ENCODE results near the gene NCOA7. TPM values are rescaled to one million over a fixed set of nuclear protein-coding genes. Genes with fewer than 3 reads are reported as not detected.
"Not testable (repeated sequence)": the region's sequence is repeated elsewhere in the genome, so short reads cannot be mapped to it uniquely, and the experiment has no call there.

NCOA7 gene
- total RNA-seq, 2 experiments from 2014 or later = 43.2 to 53.1 TPM

GRCh38 chr6:125872259-125872921, 81.6 kb downstream of the NCOA7 start:
- no peak for DNase-seq
- Mint-ChIP-seq H3K4me1 (no peaks in the 10 kb centered on the region), H3K27ac (no peak overlapping the region), H3K36me3 (ENCODE audit: low read depth) (peaks cover 13% of the 10 kb centered on the region), H3K4me3 (no peak overlapping the region), H3K27me3 (no peaks in the 10 kb centered on the region), H3K9me3 (no peaks in the 10 kb centered on the region)
- ChIA-PET CTCF (interaction anchor here (0.8 to 1.2 kb wide), 3 partner anchors 15 to 84 kb away, joined by 4 read pairs; partner anchors contain the start of gene HINT3), POLR2A (no interaction called here)

GRCh38 chr6:125882243-125882642, 91.5 kb downstream of the NCOA7 start:
- Mint-ChIP-seq H3K36me3 (ENCODE audit: low read depth) (peaks cover 42% of the 10 kb centered on the region), H3K27ac (no peak overlapping the region), H3K9me3 (no peaks in the 10 kb centered on the region), H3K4me1 (no peaks in the 10 kb centered on the region), H3K4me3 (no peak overlapping the region), H3K27me3 (no peaks in the 10 kb centered on the region)
- no peak for DNase-seq
- ChIA-PET POLR2A (no interaction called here), CTCF (no interaction called here)

GRCh38 chr6:125884634-125885371, 94.0 kb downstream of the NCOA7 start:
- peaks cover 48% of the 10 kb centered on the region for H3K36me3 Mint-ChIP-seq (ENCODE audit: low read depth)
- POLR2A ChIA-PET = no interaction called here

DNA sequence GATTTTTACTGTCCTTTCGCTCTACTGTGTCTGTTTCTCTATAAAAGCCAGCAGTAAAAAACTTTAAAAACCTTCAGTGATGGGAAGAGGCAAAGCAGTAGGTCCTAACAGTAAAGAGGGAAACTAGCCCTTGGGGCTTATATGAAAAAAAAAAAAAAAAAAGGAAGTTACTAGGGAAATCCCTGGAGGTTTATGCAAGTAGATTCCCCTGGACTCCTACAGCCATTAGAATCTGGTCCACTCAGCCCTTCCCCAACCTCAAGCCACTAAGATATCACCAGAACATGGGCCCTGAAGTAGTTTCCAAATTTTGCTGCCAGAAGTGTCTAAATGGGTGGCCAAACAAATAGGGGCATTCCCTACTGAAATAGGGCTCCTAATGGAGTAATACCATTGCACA, 95.3 kb downstream of the NCOA7 start:
- Mint-ChIP-seq H3K36me3 (ENCODE audit: low read depth) (peaks cover 51% of the 10 kb centered on the region), H3K4me1 (no peaks in the 10 kb centered on the region), H3K4me3 (no peak overlapping the region), H3K27me3 (no peaks in the 10 kb centered on the region), H3K9me3 (no peaks in the 10 kb centered on the region), H3K27ac (no peak overlapping the region)
- POLR2A ChIA-PET = no interaction called here
- no peak for DNase-seq
- CTCF ChIA-PET = no interaction called here

More at GRCh38 chr6:125884634-125885371, 94.0 kb downstream of the NCOA7 start:
- H3K4me1 Mint-ChIP-seq = no peaks in the 10 kb centered on the region
- H3K27ac Mint-ChIP-seq = no peak overlapping the region
- H3K4me3 Mint-ChIP-seq = no peak overlapping the region
- CTCF ChIA-PET = interaction anchor here (0.5 to 1.1 kb wide), 3 partner anchors 12 to 106 kb away, joined by 3 to 4 read pairs (median 3); no protein-coding TSS in a partner anchor
- H3K27me3 Mint-ChIP-seq = no peaks in the 10 kb centered on the region
- no peaks in the 10 kb centered on the region for H3K9me3 Mint-ChIP-seq
- no peak for DNase-seq

- ChIA-PET CTCF (no interaction called here), POLR2A (no interaction called here)
- H3K4me1 Mint-ChIP-seq = no peaks in the 10 kb centered on the region
- H3K36me3 Mint-ChIP-seq (ENCODE audit: low read depth) = peaks cover 49% of the 10 kb centered on the region
- DNase-seq = no peak
- H3K27me3 Mint-ChIP-seq = no peaks in the 10 kb centered on the region
- H3K4me3 Mint-ChIP-seq = no peak overlapping the region
- H3K9me3 Mint-ChIP-seq = no peaks in the 10 kb centered on the region
- peak overlapping the region; percentile 4 for H3K27ac Mint-ChIP-seq
Observed at GRCh38 chr6:125886914-125887313, 96.2 kb downstream of the NCOA7 start.

GRCh38 chr6:125887372-125887771, 96.6 kb downstream of the NCOA7 start:
- Mint-ChIP-seq H3K36me3 (ENCODE audit: low read depth) (peaks cover 45% of the 10 kb centered on the region), H3K9me3 (no peaks in the 10 kb centered on the region), H3K4me1 (no peaks in the 10 kb centered on the region), H3K27me3 (no peaks in the 10 kb centered on the region), H3K27ac (no peak overlapping the region), H3K4me3 (no peak overlapping the region)
- POLR2A ChIA-PET = no interaction called here
- CTCF ChIA-PET = no interaction called here
- no peak for DNase-seq

DNA sequence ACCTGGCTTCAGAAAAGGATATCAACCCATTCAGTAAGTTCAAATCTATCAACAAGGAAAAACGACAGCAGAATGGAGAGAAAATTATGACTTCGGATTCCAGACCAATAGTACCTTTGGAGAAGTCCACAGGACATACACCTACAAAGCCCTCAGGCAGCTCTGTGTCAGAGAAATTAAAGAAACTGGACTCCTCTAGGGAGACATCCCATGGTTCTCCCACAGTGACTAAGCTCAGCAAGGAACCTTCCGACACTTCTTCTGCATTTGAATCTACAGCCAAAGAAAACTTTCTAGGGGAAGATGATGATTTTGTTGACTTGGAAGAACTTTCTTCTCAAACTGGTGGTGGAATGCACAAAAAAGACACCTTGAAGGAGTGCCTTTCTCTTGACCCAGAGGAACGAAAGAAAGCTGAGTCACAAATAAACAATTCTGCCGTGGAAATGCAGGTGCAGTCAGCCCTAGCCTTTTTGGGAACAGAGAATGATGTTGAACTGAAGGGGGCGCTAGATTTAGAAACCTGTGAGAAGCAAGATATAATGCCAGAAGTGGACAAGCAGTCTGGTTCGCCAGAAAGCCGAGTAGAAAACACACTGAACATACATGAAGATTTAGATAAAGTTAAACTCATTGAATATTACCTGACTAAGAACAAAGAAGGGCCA, 98.4 kb downstream of the NCOA7 start:
- CTCF ChIA-PET = interaction anchor here (0.9 to 4.6 kb wide), 4 partner anchors 12 to 67 kb away, joined by 3 to 18 read pairs (median 6); partner anchors contain the start of gene HINT3
- Mint-ChIP-seq H3K27ac (no peak overlapping the region), H3K4me1 (no peaks in the 10 kb centered on the region), H3K36me3 (ENCODE audit: low read depth) (peaks cover 31% of the 10 kb centered on the region), H3K27me3 (no peaks in the 10 kb centered on the region), H3K4me3 (no peak overlapping the region), H3K9me3 (no peaks in the 10 kb centered on the region)
- POLR2A ChIA-PET = no interaction called here
- peak; percentile 22 for DNase-seq

DNA sequence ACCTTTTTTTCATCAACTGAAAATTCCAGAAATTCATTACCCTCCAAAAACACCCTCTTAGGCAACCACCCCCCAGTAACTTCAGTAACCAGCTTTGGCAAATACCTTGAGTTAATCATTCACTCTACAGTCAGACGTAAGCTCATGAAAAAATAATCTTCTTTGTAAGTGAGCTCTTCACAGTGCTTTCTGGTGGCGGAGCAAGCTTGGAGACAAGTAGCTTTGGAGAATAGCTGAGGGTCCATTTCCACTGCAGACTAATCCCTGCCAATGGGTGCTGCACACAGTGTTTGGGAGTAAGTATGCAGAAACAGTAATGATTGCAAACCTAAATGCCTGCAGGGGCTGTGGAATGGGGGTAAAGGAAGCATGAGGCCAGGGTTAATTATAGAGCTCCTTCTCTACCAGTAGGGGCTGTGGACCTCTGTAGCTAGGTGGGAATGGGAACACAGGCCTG, 109.0 kb downstream of the NCOA7 start:
- no peak for DNase-seq
- ChIA-PET CTCF (interaction anchor here (0.8 to 4.5 kb wide), 2 partner anchors 57 to 88 kb away, joined by 3 to 18 read pairs; partner anchors contain the start of gene HINT3), POLR2A (no interaction called here)
- H3K4me3 Mint-ChIP-seq = no peak overlapping the region
- H3K27ac Mint-ChIP-seq = no peak overlapping the region
- H3K4me1 Mint-ChIP-seq = peaks cover 9% of the 10 kb centered on the region
- no peaks in the 10 kb centered on the region for H3K27me3 Mint-ChIP-seq
- peaks cover 18% of the 10 kb centered on the region for H3K36me3 Mint-ChIP-seq (ENCODE audit: low read depth)
- no peaks in the 10 kb centered on the region for H3K9me3 Mint-ChIP-seq

GRCh38 chr6:125904871-125905270, 114.1 kb downstream of the NCOA7 start:
- peak; percentile 44 for DNase-seq
- POLR2A ChIA-PET = interaction anchor here (0.6 kb wide), 1 partner anchor 17 kb away, joined by 4 read pairs; no protein-coding TSS in a partner anchor
- CTCF ChIA-PET = interaction anchor here (0.6 to 2.5 kb wide), 11 partner anchors 10 to 243 kb away, joined by 3 to 9 read pairs (median 4); partner anchors contain the start of genes HINT3 and NCOA7
- H3K9me3 Mint-ChIP-seq = no peaks in the 10 kb centered on the region
- H3K4me1 Mint-ChIP-seq = peaks cover 23% of the 10 kb centered on the region
- H3K27ac Mint-ChIP-seq = no peak overlapping the region
- H3K4me3 Mint-ChIP-seq = no peak overlapping the region
- H3K27me3 Mint-ChIP-seq = no peaks in the 10 kb centered on the region
- peaks cover 22% of the 10 kb centered on the region for H3K36me3 Mint-ChIP-seq (ENCODE audit: low read depth)

DNA sequence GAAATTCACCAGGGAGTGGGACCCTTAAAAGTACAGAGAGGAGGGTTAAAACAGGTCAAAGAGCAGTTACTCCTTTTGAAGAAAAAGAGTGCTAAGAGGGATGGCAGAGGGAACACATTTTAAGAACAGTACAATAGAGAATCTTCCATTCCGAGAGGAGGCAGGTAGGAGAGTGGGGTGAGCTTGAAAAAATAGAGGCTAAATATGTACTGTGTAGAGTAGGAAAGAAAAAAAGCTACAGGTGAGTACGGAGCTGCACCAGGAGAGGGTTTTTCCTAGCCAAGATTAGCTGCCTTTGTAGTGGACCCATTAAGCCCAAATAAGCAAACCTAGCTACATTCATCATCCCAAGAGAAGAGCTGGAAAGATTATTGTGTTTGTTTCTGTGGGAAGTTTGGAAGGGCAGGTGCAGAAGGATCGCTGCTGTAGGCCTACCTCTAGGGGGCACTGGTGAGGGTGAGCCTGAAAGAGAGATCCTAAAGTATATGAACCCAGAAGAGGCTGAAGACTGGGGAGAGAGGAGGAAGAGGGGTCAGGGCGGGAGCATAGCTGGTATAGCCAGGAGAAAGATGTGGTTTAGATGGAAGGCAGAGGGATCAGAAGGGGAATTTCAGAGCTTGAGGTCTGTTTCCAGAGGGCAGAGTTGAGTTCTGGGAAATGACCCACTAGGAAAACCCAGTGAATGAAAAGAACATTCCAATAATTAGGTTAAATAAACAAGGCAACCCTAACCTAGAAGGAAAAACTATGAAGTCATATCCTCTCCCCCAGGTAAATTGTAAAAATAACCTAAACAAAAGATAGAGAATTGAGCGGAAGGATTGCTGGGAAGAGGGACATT, 115.6 kb downstream of the NCOA7 start:
- Mint-ChIP-seq H3K27me3 (no peaks in the 10 kb centered on the region), H3K36me3 (ENCODE audit: low read depth) (peaks cover 22% of the 10 kb centered on the region), H3K4me3 (no peak overlapping the region), H3K27ac (no peak overlapping the region), H3K9me3 (no peaks in the 10 kb centered on the region), H3K4me1 (peaks cover 31% of the 10 kb centered on the region)
- peak; percentile 55 for DNase-seq
- ChIA-PET POLR2A (no interaction called here), CTCF (interaction anchor here (0.9 to 2.8 kb wide), 15 partner anchors 9 to 125 kb away, joined by 3 to 19 read pairs (median 4); partner anchors contain the start of genes HINT3 and NCOA7)

DNA sequence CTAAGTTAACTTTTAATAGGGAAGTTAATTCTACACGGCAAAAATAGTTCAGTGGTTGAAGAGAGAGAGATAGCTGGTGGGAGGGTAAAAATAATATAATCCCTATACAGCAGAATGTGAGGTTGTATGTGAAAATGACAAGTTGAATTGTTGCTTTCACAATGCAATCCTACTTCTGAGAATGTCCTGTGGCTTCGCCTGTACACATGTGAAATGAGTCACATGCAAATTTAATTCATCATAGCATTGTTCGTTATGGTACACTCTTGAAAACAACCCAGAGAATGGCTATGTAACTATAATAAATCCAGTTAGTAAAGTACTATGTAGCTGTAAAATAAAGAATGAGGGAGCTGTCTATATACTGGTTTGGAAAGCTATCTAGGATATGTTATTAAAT, 119.8 kb downstream of the NCOA7 start:
- Mint-ChIP-seq H3K9me3 (no peaks in the 10 kb centered on the region), H3K36me3 (ENCODE audit: low read depth) (peaks cover 16% of the 10 kb centered on the region)

DNA sequence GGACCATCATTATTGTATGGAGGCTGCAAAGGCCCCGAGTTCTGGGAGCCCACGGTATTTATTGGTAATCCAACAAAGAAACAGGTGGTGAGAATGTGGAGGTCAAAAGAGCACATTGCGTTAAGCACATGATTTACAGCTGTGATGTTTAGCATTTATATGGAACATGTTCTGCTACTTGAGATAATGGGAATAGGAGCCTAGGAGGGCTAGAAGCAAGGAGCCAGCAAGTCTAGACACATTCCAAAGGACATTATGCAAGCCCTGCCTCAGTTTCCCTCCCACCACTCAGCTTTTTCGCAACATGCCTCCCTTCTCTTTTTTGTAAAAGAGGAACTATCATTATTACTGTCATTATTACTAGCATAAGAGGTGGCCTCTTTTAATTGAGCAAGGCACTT, 120.3 kb downstream of the NCOA7 start:
- ChIA-PET POLR2A (interaction anchor here (0.7 kb wide), 1 partner anchor 9 kb away, joined by 5 read pairs; no protein-coding TSS in a partner anchor), CTCF (interaction anchor here (0.8 to 1.2 kb wide), 2 partner anchors 32 to 45 kb away, joined by 3 to 4 read pairs; no protein-coding TSS in a partner anchor)
- H3K4me3 Mint-ChIP-seq, H3K27me3 Mint-ChIP-seq, DNase-seq, H3K9me3 Mint-ChIP-seq, H3K27ac Mint-ChIP-seq: not testable (repeated sequence)
- peaks cover 19% of the 10 kb centered on the region for H3K36me3 Mint-ChIP-seq (ENCODE audit: low read depth)
- H3K4me1 Mint-ChIP-seq = peaks cover 17% of the 10 kb centered on the region

More for the DNA sequence above, 119.8 kb downstream of the NCOA7 start:
- Mint-ChIP-seq H3K27ac (no peak overlapping the region), H3K4me3 (no peak overlapping the region), H3K4me1 (peaks cover 17% of the 10 kb centered on the region), H3K27me3 (no peaks in the 10 kb centered on the region)
- DNase-seq = no peak
- CTCF ChIA-PET = interaction anchor here (0.8 to 1.2 kb wide), 3 partner anchors 8 to 46 kb away, joined by 3 to 4 read pairs (median 3); no protein-coding TSS in a partner anchor
- POLR2A ChIA-PET = interaction anchor here (0.7 kb wide), 1 partner anchor 8 kb away, joined by 5 read pairs; no protein-coding TSS in a partner anchor
